Keratinocyte (primary cell): Measurements from ENCODE around the gene EIF4E2. TPM values are rescaled to one million over a fixed set of nuclear protein-coding genes. Genes with fewer than 3 reads are reported as not detected.

ENCODE experiments used
- DNase-seq: peaks from one replicate; pipeline ENCODE4 v3.0.0-alpha.2; 2011; ENCODE audit warnings: low read depth, missing footprints, low spot score
- FAIRE-seq: peaks from 2 replicates; lab custom pipeline; 2011; peaks lifted over from hg19 to GRCh38; lab: Jason Lieb, UNC
- H2AFZ ChIP-seq: 2 replicates; pipeline ENCODE4 v1.6.0; 2012; ENCODE audit warnings: low read length, control low read depth, inconsistent platforms; ENCODE audit not compliant: control insufficient read depth
- H3K27ac ChIP-seq: 2 replicates; pipeline ENCODE4 v1.5.1; 2011; ENCODE audit warnings: low read length; ENCODE audit not compliant: control insufficient read depth, insufficient read depth
- H3K27me3 ChIP-seq: 3 replicates; pipeline ENCODE4 v1.6.0; 2011; ENCODE audit warnings: low read length; ENCODE audit not compliant: control insufficient read depth, insufficient read depth; ENCODE audit errors: extremely low read depth
- H3K36me3 ChIP-seq, 2 experiments: 2 replicates in 1 of 2; 3 replicates in 1 of 2; pipeline ENCODE4 v1.5.1; 2011; ENCODE audit warnings: low read length in 2 of 2, mild to moderate bottlenecking in 1 of 2; ENCODE audit not compliant: control insufficient read depth in 2 of 2, insufficient read depth in 2 of 2; ENCODE audit errors: extremely low read depth in 1 of 2
- H3K4me1 ChIP-seq: 3 replicates; pipeline ENCODE4 v1.5.1; 2011; ENCODE audit warnings: low read length; ENCODE audit not compliant: control insufficient read depth, insufficient read depth; ENCODE audit errors: extremely low read depth
- H3K4me2 ChIP-seq: 3 replicates; pipeline ENCODE4 v1.6.0; 2011; ENCODE audit warnings: low read depth, low read length; ENCODE audit not compliant: control insufficient read depth, insufficient read depth; ENCODE audit errors: extremely low read depth
- H3K4me3 ChIP-seq, 3 experiments: fragments of 200-600 bp in 1 of 3; sonication (generic) in 1 of 3; 2 replicates in 2 of 3; 3 replicates in 1 of 3; pipeline ENCODE4 v1.5.1; 2011 to 2016; ENCODE audit warnings: low read length in 3 of 3, mild to moderate bottlenecking in 3 of 3, control low read depth in 2 of 3, inconsistent platforms in 1 of 3, low read depth in 1 of 3, mixed read lengths in 1 of 3, mixed run types in 1 of 3, moderate library complexity in 1 of 3; ENCODE audit not compliant: control insufficient read depth in 2 of 3, insufficient read depth in 2 of 3; ENCODE audit errors: extremely low read depth in 1 of 3
- H3K79me2 ChIP-seq: 2 replicates; pipeline ENCODE4 v1.6.0; 2012; ENCODE audit warnings: low read length; ENCODE audit not compliant: control insufficient read depth, insufficient read depth
- H3K9ac ChIP-seq: 3 replicates; pipeline ENCODE4 v1.6.0; 2011; ENCODE audit warnings: low read length; ENCODE audit not compliant: control insufficient read depth, insufficient read depth; ENCODE audit errors: extremely low read depth
- H3K9me1 ChIP-seq: 3 replicates; pipeline ENCODE4 v1.6.0; 2011; ENCODE audit warnings: low read length; ENCODE audit not compliant: control insufficient read depth, insufficient read depth; ENCODE audit errors: extremely low read depth
- H3K9me3 ChIP-seq: 2 replicates; pipeline ENCODE4 v1.5.1; 2012; ENCODE audit warnings: low read depth, low read length; ENCODE audit not compliant: control insufficient read depth
- H4K20me1 ChIP-seq: 3 replicates; pipeline ENCODE4 v1.6.0; 2011; ENCODE audit warnings: low read length; ENCODE audit not compliant: control insufficient read depth, insufficient read depth; ENCODE audit errors: extremely low read depth
- EZH2 ChIP-seq: IDR thresholded peaks from one replicate; pipeline ENCODE4 v1.6.1; 2012; ENCODE audit warnings: inconsistent platforms, mild to moderate bottlenecking, low read length, moderate library complexity
- dilution Hi-C: fragments of 300-500 bp; cut with MboI; formaldehyde crosslinking; loops from one replicate; pipeline ENCODE4 v1.7.0; 2020; ENCODE audit warnings: low sequenced_read_pairs; ENCODE audit not compliant: extremely low pct_ligation_motif_present
- polyA plus RNA-seq, 5 experiments: library from polyadenylated mRNA; depleted of rRNA in 3 of 5; stranded (reverse) in 3 of 5; stranded (forward) in 1 of 5; unstranded in 1 of 5; fragments of >200 nt; gene quantifications; 1 replicate in 1 of 5; 2 replicates in 3 of 5; 3 replicates in 1 of 5; pipeline versions ENCODE4 v1.2.1 to v1.2.3, GENCODE V29; 2011 to 2012; ENCODE audit warnings: missing spikeins in 2 of 5, low read depth in 1 of 5, low replicate concordance in 1 of 5
- TF ChIP-seq, protein P1 (sequence below), 3 experiments: IDR thresholded peaks in 1 of 3; conservative IDR thresholded peaks in 1 of 3; optimal IDR thresholded peaks in 1 of 3; 2 replicates in 2 of 3; 3 replicates in 1 of 3; pipeline versions ENCODE3 to v1.5.1; 2011; ENCODE audit warnings: low read length in 3 of 3, mild to moderate bottlenecking in 3 of 3, moderate library complexity in 2 of 3, control low read depth in 1 of 3, inconsistent platforms in 1 of 3; ENCODE audit not compliant: insufficient read depth in 2 of 3; ENCODE audit errors: extremely low read depth in 1 of 3

Gene EIF4E2
- polyA plus RNA-seq, 1 donor (not counting 4 experiments of a cell fraction or from before 2014, with no cell fraction given), result 79.2 TPM

DNA sequence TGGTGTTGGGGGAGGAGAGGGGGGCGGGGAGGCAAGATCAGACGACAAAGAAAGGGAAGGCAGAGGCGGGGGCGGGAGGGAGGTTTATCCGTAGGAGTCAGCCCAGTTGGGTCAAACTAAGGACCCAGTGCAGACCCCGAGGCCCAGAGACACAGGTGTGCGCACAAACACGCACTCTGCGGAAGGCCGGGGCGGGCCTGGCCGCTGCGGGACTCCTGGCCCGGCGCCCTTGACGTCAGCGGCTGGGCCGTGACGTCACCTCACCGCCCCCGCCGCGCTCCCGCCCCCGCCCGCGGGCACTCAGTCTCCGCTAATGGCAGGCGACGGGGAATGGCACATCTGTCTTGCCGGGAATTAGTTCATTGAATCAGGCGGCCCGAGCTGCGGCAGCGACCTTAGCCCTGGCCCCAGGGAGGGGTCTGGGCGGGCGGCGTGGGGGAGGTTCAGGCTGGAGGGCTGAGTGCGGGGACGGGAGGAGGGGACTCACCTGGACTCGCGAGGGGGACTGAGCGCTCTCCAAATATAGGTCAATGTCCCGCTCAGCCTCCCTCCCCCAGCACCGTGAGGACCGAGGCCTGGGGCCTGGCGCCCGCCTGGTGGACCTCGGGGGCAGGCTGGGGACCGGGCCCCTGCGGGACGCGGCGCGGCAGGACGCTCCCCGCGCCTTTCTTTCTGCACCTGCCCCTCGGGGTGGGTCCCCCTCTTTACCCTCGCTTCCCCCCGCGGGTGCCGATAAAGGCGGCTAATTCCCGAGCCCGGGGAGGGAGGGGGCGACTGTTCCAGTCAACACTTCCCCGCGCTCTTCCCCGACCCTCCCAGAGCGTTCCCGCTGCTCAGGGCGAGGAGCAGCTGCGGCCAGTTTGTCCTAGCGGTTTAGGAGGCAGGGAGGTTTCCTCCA, 47.3 kb upstream of the EIF4E2 start:
- Histone ChIP-seq H3K4me2 (no peak overlapping the region), H3K36me3 (no peaks in the 10 kb centered on the region), H3K4me1 (no peaks in the 10 kb centered on the region), H3K9me1 (no peaks in the 10 kb centered on the region), H3K9ac (no peak overlapping the region), H3K27ac (no peak overlapping the region), H3K4me3 (no peak overlapping the region), H3K27me3 (peaks cover 46% of the 10 kb centered on the region), H3K9me3 (no peaks in the 10 kb centered on the region), H4K20me1 (no peaks in the 10 kb centered on the region), H2AFZ (no peak overlapping the region), H3K79me2 (no peaks in the 10 kb centered on the region)
- dilution Hi-C loops, result no loop called here
- DNase-seq (no peak), FAIRE-seq (no peak)
- TF ChIP-seq, protein P1, sequence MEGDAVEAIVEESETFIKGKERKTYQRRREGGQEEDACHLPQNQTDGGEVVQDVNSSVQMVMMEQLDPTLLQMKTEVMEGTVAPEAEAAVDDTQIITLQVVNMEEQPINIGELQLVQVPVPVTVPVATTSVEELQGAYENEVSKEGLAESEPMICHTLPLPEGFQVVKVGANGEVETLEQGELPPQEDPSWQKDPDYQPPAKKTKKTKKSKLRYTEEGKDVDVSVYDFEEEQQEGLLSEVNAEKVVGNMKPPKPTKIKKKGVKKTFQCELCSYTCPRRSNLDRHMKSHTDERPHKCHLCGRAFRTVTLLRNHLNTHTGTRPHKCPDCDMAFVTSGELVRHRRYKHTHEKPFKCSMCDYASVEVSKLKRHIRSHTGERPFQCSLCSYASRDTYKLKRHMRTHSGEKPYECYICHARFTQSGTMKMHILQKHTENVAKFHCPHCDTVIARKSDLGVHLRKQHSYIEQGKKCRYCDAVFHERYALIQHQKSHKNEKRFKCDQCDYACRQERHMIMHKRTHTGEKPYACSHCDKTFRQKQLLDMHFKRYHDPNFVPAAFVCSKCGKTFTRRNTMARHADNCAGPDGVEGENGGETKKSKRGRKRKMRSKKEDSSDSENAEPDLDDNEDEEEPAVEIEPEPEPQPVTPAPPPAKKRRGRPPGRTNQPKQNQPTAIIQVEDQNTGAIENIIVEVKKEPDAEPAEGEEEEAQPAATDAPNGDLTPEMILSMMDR (optimal IDR thresholded peaks at IDR 0.05 in 1 of 3, IDR thresholded peaks at IDR 0.05 in 1 of 3, conservative IDR thresholded peaks at IDR 0.05 in 1 of 3; ENCODE audit: extremely low read depth in 1 of 3, insufficient read depth in 2 of 3, low read length in 3 of 3), result no peak
- peak; percentile 98 for TF ChIP-seq EZH2

DNA sequence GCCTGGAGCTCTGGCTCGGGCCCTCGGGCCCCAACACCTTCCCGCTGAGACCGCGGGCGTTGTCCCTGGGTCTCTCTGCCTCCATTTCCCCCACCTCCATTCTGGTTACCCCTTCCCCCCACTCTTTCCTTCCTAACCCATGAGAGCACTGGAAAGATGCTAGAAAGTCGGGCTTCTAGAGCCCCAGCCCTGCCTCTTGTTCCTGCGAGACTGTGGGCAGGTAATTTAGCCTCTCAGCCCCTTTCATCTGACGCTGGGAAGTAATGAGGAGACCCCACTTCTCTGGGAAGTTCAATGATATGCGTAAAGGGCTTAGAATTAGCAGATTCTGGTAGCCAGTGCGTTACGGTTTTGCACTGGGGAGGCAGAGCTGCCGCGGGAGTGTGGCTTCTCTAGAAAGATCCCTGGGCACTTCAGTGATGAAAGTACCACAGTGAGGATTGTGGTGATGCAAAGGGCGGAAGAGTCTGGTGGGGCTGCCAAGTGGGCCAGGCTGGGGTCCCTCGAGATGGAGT, 46.6 kb upstream of the EIF4E2 start:
- H3K4me2 ChIP-seq, result no peak overlapping the region
- peak; percentile 98 for TF ChIP-seq EZH2
- TF ChIP-seq, protein P1 (optimal IDR thresholded peaks at IDR 0.05 in 1 of 3, IDR thresholded peaks at IDR 0.05 in 1 of 3, conservative IDR thresholded peaks at IDR 0.05 in 1 of 3; ENCODE audit: extremely low read depth in 1 of 3, insufficient read depth in 2 of 3, low read length in 3 of 3), result no peak
- dilution Hi-C loops, result no loop called here
- DNase-seq (no peak), FAIRE-seq (no peak)
- H3K27me3 ChIP-seq, result peaks cover 46% of the 10 kb centered on the region
- no peaks in the 10 kb centered on the region for H3K9me1 ChIP-seq
- H3K9me3 ChIP-seq, result no peaks in the 10 kb centered on the region
- no peaks in the 10 kb centered on the region for H4K20me1 ChIP-seq
- H3K36me3 ChIP-seq, result no peaks in the 10 kb centered on the region
- H3K79me2 ChIP-seq, result no peaks in the 10 kb centered on the region
- no peak overlapping the region for H3K9ac ChIP-seq
- H2AFZ ChIP-seq, result no peak overlapping the region
- H3K4me1 ChIP-seq, result no peaks in the 10 kb centered on the region
- no peak overlapping the region for H3K27ac ChIP-seq
- H3K4me3 ChIP-seq, result no peak overlapping the region
